GM18870 (cell line): ENCODE results near the gene KRT84.

Experiments
- ATAC-seq: cut with Tn5 transposase; IDR thresholded peaks from one replicate; pipeline ENCODE4 v1.9.1; 2021; ENCODE audit warnings: moderate library complexity; ENCODE audit not compliant: unreplicated experiment

Gene KRT84

DNA sequence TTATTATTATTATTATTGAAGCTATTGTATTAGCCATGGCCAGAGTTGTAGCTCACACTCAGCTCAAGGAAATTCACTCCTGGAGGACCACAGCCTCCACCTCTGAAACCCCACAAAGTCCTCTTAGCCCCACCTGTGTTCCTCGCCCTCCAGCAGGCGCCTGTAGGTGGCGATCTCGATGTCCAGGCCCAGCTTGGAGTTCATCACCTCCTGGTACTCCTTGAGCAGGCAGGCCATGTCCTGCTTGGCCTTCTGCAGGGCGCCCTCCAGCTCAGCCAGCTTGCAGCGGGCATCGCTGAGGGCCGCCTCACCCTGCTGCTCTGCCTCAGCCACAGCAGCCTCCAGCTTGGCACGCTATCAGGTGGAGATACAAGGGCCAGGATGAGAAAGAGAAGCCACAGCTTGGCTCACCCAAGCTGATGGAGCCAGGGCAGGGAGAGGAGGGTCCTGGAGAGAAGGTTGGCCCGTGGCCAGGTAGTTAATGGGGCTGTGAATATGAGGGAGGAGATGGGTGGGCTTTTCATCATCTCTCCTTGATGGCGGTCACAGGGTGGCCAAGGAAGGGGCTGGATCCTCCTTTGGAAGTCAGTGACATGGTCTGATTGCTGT is 23.2 kb downstream of the KRT84 start:
- no peak for ATAC-seq

DNA sequence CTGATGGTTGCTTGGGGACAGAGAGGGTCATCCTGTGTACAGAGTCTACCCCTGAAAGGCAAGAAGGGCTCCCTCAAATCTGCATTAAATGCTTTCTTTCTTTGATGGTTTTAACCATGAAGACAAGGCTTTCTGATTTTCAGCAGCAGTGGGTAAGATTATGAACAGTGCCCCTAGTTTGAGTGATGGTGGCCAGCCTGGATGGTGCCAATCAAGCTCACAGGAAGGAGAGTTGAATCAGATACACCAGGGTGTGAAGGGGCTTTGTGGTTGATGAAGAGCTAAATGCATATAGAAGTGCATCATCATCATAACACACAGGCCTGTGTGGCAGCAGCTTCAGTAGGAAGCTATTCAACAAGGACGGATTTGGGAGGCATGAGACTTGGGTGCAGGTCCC is 23.9 kb downstream of the KRT84 start:
- no peak for ATAC-seq

DNA sequence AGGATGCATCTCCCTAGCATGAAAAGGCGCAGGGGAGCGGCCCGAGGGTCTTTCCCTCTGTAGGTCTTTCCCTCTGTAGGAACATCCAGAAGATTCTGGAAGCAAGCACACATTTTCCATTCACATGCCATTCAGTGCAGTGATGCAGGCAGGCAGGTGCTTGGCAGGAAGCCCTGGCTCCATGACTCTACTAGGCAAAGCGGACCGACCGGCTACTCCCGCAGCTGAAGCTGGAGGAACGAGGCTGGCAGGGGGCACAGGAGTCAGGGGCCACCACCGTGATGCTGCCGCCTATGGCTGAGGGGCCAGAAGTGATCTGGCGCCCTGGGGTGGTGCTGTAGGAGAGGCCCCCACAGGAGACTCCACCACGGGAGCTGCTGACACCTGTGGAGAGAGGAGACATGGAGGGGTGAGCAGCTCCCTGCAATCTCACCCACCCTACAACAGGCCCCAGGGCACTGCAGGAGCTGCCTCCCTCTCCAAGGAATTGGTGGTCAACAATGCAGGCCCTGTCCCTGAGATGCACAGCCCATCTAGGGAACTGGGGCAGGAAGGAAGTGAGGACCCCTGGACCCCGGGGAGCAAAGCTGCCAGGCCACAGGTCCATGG is 24.7 kb downstream of the KRT84 start:
- no peak for ATAC-seq

DNA sequence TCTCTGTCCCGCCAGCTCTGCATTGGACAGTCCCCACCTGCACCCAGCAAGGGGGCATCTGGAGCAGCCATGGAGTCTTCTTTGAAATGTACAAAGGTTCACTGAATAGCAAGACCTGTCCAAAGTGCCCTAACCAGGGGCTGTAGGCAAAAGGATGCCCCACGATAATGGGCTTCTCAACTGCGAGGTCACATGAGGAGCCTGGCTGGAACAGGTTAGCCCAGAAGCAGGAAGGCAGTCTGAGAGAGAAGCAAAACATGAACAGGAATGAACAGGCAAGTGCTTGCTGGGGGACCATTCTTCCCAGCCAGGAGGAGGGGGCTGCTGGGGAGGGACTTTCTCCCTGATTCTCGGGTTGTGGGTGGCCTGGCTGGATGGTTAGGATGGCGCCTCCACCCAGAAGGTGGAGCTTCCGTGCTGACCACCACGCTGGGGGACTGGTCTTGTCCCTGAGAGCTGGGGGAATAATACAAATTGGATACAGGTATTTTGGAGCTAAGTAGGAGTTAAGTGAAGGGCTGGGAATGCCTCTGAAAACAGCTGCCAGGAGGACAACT is 25.3 kb downstream of the KRT84 start:
- ATAC-seq: no peak

DNA sequence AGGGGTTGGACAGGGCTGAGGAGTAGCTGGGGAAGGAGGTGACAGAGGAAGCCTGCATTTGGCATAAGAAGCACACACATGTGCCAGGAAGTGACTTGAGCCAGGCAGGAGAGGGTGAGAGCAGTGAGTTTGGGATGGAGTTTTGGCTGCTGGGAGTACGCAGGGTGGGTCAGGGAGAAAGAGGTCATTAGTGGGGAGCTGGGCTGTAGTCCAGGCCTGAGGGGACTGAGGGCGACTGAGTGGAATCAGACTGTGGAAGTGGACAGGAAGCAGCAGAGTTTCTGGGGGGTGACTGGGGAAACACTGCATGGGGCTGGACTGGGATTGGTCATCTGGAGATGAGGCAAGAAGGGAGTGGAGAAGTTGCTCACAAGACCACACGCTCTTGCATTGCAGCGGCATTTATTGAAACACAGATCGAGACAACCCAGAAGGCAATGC is 25.8 kb downstream of the KRT84 start:
- ATAC-seq: no peak

DNA sequence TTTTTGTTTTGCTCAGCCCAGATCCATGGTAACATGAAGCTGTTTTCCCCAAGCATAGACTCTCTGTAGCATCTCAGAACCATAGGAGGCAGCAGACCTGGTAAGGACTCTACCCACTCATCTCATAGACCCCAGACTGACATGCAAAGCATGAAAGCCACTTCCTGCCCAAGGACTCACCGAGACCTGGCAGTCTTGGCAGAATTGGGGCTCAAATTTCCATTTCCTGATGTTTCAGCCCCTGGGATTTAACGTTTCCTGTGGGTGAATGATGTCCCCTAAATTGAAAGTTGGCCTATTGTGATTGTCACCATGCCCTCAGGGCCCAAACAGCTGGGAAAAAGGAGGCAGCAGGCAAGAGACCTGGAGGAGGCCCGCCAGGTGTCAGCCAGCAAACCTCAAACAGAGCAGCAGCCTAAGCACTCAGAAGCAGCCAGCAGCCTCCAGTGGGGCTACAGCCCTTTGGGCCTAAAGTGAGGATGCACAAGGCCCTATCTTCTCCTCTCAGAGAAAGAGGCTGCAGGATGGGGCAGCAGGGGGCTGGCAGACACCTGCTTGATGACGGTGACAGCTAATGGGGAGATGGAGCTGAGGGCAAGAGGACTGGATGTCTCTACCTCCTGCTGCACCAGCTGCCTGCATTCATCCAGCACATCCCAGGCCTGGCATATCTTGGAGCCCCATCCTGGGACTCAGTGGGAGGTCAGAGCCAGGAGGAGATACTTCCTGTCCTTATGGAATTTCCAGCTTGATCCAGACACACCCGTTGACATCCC is 26.7 kb downstream of the KRT84 start:
- ATAC-seq: peak; percentile 82

DNA sequence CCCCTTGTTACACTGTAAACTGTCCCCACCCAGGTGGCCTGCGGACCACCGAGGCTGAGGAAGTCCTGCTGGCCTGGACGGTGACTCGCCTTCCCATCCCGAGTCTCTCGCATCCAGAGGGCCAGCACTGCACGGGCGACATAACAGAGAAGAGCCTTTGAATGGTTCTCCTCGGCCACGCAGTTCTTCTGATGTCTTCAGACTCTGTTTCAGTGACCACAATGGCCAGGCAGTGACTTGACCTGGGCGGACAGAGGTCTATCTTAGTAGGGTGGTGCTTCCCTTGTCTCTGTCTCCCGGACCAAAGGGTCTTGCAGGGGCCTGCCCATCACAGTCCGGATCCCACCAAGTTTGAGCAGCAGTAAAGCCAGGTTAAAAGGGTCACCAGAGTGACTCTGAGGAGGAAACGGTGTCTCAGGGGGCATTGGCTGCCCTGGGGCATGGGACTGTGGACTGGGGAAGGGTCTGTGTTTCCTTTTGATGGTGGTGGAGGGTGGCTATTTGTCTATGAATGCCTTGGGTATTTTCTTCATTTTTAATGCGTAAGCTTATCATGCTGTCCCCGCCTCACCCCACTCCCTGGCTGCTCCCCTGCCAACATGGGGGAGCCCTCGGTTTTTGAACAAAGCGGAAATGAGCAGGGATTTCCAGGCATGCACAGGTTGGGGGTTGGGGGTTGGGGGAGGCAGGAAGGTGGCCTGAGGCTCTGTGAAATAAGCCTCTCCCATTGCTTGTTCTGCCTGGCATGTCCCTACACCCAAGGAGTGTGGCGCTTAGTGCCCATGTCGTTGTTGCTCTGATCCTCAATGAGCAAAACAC is 28.5 kb downstream of the KRT84 start:
- no peak for ATAC-seq

DNA sequence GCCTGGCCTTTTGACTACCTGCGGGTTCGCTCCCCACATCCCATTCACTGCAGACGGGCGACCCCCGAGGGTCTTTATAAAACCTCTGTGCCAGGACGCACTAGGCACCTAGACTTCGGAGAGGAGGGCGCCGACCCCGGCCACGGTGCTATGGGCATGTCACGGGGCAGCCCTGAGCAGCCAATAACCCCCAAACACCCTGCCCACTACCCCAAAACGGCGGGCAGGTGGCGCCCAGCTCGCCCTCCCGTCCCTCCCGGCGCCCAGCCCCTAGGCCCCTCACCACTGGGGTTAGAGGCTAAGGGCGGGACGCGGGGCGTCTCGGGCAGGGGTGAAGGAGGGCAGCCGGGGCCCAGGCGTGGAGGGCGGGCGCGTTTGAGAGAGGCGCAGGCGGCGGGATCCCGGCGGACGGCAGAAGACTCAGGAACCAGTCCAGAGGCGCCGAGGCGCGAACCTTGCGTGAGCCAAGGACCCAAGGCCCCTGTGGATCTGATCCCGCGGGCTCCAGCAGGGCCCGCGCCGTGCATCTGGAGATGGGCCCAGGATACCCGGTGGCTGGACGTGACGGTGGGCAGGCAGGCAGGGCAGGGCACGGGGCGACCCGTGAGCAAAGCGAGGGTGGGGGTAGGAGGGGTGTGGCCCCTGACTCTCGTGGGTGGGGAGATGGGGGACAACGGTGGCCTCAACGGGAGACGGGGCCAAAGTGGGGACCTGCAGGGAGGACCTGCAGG is 29.3 kb downstream of the KRT84 start:
- no peak for ATAC-seq

DNA sequence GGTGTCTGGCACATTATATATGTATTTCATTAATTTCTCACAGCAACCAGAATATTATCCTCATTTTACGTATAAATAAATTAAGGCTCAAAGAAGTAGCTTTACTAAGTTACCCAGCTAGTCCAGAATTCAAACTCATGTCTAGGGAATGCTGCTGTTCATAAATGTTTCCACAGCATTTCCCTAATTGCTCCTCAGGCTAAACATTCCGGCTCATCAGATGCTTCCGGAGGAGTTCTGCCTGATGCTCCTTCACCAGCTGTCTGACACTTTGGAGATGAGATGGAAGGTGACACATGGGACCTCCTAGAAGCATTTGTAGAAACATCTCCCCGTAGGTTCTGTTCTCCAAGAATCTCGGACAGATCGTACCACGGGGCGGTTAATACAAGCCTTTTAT is 30.3 kb downstream of the KRT84 start:
- ATAC-seq: no peak

DNA sequence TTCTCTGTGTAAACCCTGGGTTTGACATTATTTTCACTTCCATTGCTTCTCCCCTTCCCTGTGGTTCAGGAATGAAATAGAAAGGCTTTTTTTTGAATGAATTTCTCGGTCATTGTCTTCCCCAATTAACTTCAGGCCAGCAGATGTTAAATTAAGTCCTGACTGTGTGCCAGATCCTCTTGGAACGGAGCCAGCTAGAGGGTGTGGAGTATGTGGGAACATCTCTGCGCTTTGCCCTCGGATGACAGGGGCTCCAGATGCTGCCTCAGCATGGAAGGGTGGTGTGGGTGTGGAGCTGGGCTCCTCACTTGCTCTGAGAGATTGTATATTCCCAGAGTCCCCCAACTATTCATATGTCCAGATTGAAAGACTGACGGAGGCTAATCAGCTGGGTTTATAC is 31.3 kb downstream of the KRT84 start:
- no peak for ATAC-seq

DNA sequence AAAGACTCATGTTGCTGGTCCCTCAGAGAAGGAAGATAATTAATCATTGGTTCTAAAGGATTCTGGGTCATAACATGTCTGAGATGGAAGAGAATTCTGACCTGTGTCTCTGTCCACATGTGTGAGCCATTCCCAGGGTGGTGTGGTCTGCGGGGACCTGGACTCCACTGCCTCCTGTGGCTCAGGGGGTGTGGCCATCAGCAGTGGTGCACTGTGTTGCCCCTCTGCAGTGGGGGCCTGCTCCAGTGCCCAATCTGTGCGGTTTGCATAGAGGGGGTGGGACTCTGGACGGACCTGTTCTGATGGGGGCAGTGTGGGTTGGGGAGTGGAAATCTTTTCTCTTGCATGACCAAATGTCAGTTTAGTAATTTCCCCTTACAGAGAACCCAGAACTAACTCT is 31.7 kb downstream of the KRT84 start:
- no peak for ATAC-seq

DNA sequence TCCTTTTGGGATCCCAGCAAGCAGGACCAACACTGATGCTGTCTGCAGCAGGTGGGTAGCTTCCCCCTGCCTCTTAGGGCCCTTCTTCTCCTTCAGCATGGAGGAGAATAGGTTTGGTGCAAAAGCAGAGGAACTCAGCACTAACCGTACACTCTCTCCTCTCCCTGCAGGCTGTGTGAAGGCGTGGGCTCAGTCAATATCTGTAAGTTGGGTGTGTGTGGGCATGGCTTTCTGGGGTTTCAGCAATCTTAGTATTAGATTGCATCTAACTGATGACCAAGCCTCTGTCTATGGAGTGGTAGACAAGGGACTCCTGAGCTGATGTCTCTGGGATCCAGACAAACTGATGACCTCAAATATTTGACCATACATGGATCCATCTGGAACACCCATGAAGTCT is 32.5 kb downstream of the KRT84 start:
- no peak for ATAC-seq

DNA sequence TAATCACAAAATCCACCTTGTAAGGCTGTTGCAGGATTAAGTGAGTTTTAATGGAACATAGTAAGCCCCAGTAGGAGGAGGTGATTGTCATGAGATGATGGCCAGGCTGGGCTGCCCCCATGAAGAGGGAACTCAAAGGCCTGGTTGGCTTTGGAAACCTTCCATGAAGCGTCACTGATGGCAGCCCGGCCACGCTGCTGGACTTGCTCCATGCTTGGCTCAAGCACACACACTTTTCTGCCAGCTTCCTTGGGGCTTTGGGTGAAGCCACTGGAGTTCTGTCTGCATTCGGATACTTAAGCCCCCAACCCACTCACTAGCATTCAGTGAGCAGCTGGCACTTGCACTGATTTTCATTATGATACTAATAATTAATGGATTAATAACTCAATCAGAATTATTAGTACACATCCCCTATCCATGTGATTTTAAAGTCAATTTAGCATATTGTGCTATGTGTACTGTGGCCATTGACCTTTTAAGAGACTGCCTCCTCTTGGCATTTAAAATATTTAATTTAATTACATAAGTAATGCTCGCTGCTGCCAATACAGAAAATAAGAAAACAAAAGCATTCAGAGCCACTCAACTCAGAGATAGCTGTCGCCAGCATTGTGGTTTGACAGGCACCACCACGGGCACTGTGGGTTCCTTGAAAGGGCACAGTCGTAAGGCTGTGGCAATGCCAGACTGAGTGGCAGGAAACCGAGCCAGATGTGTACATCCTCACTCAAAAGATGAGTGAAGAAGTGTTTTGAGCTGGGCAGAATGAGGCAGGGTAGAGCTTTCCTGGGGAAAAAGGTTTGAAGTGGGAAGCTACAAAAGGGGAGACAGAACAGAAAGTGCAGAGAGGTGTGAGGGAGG is 34.0 kb downstream of the KRT84 start:
- no peak for ATAC-seq

DNA sequence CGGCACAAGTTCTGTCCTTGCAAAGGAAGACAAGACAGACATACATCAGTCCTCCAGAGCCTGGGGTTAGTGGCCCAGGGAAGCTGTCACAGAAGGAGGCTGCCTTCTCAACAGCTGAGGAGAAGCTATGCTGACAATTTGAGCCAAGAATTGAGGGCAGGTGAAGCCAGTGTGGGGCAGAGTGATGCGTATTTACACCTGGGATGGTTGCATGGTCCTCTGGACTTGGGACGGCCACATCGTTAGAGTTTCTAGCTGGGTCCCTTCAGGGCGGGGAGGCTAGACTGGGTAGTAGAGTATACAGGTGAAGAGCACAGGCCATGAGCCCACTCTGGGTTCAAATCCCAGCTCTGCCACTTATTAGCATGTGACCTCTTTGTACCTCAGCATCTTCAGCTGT is 34.7 kb downstream of the KRT84 start:
- no peak for ATAC-seq

DNA sequence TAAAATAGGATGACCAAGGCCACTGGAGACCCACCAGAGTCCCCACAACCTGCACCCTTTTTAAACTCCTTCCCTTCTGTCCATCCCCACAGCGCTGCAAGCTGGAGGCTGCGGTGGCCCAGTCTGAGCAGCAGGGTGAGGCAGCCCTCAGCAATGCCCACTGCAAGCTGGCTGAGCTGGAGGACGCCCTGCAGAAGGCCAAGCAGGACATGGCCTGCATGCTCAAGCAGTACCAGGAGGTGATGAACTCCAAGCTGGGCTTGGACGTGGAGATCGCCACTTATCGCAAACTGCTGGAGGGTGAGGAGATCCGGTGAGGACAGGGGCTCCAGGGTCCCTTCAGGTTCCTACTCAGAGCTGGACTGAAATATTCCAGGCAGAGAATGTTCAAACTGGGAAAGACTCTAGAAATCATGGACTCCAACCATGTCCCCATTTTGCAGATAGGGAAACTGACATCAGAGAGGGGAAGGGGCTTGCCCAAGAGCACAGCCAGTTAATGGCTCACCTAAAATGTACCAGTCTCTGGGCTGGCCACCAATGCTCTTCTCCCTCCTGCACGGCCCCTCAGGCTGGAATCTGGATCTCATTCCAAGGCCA is 35.3 kb downstream of the KRT84 start:
- ATAC-seq: no peak

DNA sequence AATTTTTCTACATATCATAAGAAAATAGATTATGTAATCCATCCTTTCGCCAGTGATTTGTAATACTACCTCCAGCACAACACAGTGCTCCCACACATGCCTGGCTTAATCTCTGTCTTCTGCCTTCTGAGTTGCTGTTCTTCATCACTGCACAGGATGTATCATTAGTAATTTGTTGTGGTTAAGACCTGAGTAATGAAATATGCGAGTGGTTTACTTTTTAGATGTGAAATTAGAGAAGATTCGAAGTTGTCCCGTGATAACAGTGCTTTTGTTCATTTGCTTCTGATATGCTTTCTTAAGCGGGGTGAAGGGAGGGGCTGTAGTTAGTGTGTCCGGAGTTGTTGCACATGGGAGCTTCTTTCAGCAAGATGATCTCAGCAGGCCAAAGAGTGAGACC is 36.3 kb downstream of the KRT84 start:
- no peak for ATAC-seq

DNA sequence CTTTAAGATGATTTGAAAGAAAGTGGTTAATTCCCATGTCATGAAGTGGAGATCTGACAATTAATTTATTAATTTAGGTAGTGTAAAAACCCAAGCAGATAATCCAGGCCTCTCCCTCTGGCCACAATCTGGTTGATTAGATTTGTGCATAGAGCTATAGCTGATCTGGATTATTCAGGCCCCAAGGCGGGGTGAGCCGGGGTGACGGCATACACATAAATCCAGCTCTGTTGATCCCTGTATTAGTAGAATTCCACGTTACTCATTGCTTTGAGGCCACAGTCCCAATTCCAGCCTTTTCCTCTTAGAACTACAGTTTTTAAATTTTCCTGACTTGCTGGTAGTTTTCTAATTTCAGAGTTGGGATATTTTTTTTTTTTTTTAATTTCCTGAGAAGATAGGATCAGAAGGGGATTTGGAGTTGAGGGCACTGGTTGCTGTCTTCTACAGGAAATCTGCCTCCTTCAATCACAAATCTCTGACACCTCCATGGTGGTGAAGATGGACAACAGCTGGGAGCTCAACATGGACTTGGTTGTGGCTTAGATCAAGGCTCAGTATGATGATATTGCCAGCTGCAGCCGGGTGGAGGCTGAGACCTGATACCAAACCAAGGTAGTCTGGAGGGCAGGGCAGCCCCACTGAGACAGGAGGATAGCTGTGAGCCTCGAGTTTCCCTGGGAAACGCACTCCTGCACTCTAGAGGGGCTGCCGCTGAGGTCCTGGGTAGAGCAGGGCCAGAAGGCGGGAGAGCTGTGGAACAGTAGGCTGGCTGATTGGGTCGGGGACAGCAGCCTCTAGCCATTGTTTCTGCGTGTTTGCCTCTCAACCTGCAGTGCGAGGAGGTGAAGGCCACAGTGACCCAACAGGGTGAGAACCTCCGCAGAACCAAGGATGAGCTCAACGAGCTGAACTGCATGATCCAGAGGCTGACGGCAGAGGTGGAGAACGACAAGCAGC is 37.6 kb downstream of the KRT84 start:
- no peak for ATAC-seq

DNA sequence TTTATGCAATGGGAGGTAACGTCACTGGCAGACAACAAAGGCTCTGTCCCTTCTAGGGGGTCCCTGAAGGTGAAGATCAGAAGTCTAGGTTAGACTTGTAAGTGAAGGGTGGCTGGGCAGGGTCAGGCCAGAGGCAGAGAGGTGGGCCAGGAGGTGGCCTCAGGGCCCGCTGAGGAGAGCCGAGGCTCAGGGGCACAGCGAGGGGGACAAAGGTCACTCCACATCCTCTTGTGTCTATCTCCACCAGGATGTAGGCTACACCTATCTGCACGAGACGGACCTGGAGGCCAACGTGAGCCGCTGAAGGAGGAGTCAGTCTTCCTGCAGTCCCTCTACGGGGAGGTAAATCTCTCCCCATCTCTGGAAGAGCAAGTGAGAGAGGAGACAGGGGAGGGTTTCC is 38.4 kb downstream of the KRT84 start:
- no peak for ATAC-seq
